ENCODE results near the gene YARS1.

The YARS1 gene

GRCh38 chr1:32817159-32817814 lies at the start of gene YARS1, which contains the start of gene S100PBP:
Gene YARS1 (minus strand): TSS chr1:32817358. CDS start chr1:32817244, 114 bp downstream.
Gene S100PBP (plus strand): TSS chr1:32817653. CDS start chr1:32826100, 8,447 bp downstream.
- DNase-seq = peak; percentile 98

- DNase-seq = no peak
These were observed 48.7 kb upstream of the YARS1 start for GRCh38 chr1:32865639-32866405.

DNA sequence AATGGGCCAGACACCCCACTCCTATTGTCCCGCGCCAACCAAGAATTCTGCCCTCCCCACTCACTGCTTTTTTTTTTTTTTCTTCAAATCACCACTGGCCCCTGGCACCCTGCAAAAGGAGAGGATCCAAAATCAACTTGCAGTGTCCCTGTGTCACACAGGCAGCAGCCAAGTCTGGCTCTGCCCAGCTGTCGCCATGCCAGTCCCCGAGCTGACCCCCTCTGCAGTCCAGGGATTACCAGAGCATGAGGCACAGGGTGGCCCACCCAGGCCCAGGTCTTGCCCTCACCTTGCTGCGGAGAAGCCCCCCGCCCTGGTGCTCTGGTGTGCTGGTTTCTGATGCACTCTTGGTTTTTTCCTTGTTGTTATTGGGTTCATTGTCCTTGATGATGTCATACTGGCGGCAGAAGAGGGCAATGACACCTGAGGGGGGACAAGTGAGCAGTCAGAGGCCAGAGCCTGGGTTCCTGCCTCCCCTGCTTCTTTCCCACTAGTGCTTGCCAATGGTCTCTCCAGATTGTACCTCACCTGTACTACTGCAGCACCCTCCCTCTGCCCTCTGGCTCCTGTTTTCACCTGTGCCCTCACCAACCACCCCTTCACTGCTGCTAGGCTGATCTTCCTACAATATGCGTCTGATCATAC lies 47.3 kb upstream of the YARS1 start:
- DNase-seq = no peak

GRCh38 chr1:32863881-32864245 lies 46.7 kb upstream of the YARS1 start:
- DNase-seq = no peak

- no peak for DNase-seq
These were observed 46.2 kb upstream of the YARS1 start for GRCh38 chr1:32863218-32863880.

GRCh38 chr1:32861904-32862695 lies 44.9 kb upstream of the YARS1 start:
- peak; percentile 19 for DNase-seq

- DNase-seq = no peak
These were observed 43.4 kb upstream of the YARS1 start for GRCh38 chr1:32860566-32860965.

DNA sequence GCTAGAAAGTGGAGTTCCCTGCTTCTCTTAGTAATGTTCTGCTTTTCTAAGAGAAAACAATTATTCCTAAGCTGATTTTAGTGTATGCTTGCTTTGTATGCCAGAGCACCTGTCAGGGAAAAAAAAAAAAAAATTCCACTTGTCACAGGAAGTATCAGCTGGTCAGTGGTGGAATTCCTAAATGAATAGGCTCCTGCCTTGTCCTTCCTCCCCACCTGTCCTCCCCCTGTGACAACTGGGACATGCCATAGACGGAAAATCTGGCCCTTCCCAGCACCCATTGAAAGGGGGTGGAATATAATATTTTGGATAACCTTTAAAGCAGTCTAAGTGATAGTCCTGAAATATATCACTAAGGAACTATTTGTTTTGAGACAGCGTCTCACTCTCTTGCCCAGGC lies 42.8 kb upstream of the YARS1 start:
- DNase-seq = no peak

DNA sequence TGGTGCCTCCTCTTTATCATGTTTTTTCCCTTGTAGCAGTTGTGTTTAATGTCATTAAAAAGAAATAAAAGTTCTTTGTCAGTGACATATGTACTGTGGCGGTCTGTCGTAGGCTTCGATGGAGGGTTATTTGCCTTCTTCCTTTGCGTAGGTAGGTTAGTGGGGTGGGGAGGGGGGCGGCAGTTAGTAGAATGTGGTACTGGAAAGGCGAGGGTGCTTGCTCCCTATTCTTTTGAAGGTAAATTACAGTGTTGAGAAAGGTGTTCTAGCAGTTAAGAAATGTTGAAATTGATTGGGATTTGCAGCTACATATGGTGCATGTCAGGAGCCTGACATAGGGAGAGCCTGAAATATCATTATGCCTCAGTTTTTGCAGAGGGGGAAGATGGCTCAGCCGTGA lies 41.6 kb upstream of the YARS1 start:
- DNase-seq = no peak

- DNase-seq = no peak
These were observed 41.0 kb upstream of the YARS1 start for GRCh38 chr1:32858136-32858535.

DNA sequence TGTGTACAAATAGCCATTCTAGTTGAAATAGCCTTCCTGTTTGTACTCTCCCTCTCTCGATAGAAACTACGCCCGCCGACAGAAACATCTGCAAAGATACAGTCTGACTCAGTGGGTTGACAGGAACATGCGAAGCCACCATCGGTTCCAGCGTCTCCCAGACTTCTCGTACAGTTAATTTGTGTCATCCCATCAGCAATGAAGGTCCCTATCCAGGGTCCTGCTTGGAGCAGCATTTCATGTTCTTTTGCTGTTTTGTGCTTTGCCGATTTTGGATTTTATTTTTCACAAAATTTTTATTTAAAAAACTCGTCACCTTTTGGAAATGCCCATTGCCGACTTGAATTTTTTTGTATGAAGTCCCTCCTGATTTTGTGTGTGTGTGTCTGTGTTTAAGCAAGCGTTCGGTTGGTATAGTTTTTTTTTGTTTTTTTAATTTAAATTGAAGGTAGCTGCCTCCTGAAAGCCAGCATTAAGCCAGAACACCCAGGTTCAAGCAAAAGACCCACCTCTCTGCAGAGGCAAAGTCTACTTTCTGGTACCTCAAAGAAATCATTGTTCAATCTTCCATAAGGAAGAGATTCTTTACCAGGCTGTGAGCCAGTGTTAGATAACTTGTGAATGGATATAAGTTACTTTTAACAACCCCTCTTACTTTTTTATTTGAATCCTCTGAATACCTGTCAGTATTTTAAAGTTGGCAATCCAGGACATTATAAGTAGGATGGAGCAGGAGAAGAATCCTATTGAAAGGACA lies 38.9 kb upstream of the YARS1 start:
- DNase-seq = no peak

GRCh38 chr1:32848354-32849063 lies 31.4 kb upstream of the YARS1 start:
- no peak for DNase-seq

- DNase-seq = no peak
These were observed 14.7 kb upstream of the YARS1 start for GRCh38 chr1:32831878-32832277.

- no peak for DNase-seq
These were observed 13.1 kb upstream of the YARS1 start for GRCh38 chr1:32830092-32830852.

DNA sequence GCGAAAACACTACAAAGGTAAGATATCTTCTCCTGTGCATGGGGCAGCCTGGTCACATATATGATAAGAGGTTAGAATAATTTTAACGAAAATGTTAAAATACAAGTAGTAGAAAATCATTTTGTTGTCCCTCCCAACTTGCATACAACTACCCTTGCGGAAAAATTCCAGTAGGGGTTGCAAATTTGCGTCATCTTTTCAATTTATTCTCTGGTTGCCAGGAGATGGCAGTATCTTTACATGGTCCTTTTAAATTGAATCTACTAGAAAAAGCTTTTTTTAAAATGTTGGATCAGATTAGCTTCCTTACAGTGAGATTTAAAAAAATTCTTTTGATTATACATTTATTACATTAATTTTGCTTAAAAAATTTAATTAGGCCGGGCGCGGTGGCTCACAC lies 11.2 kb upstream of the YARS1 start:
- peak; percentile 10 for DNase-seq

DNA sequence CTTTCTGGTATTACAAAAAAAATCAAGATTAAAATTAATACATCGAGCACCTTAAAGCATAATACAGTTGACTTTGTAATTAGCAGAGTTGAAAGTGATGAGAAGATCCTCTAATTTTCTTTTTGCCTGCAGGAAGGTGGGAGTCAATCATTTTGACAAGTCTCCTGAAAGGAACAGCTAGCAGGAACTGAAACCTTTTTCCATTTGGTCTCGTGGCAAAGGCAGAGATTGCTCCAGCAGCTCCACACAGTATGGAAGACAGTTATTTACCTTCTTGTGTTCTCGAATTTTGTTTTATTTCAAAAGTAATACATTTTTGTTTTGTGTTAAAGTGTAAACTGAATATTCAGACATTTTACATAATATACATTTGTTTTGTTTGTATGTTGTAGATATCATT lies 8.0 kb upstream of the YARS1 start:
- DNase-seq = no peak

- no peak for DNase-seq
These were observed 1.8 kb upstream of the YARS1 start for GRCh38 chr1:32818804-32819541.

- peak; percentile 55 for DNase-seq
These were observed 943 bp upstream of the YARS1 start for GRCh38 chr1:32817815-32818786.
